Myocyte (in vitro differentiated cells): ENCODE results near the gene HOXB7. TPM values are rescaled to one million over a fixed set of nuclear protein-coding genes. Genes with fewer than 3 reads are reported as not detected.

Experiments
- DNase-seq: peaks from one replicate; pipeline ENCODE4 v3.0.0-alpha.2; 2012; ENCODE audit warnings: low read depth
- polyA plus RNA-seq: library from polyadenylated mRNA; unstranded; fragments of >200 nt; gene quantifications from one replicate; pipeline ENCODE4 v1.2.1, GENCODE V29; 2012; ENCODE audit warnings: missing spikeins
- total RNA-seq: library from RNA; depleted of rRNA; stranded (reverse); fragments of >200 nt; gene quantifications from 2 replicates; pipeline ENCODE4 v1.2.3, GENCODE V29; 2014

HOXB7 gene
- total RNA-seq = 27.8 and 30.4 TPM in 2 replicates
- 26.7 TPM for polyA plus RNA-seq

DNA sequence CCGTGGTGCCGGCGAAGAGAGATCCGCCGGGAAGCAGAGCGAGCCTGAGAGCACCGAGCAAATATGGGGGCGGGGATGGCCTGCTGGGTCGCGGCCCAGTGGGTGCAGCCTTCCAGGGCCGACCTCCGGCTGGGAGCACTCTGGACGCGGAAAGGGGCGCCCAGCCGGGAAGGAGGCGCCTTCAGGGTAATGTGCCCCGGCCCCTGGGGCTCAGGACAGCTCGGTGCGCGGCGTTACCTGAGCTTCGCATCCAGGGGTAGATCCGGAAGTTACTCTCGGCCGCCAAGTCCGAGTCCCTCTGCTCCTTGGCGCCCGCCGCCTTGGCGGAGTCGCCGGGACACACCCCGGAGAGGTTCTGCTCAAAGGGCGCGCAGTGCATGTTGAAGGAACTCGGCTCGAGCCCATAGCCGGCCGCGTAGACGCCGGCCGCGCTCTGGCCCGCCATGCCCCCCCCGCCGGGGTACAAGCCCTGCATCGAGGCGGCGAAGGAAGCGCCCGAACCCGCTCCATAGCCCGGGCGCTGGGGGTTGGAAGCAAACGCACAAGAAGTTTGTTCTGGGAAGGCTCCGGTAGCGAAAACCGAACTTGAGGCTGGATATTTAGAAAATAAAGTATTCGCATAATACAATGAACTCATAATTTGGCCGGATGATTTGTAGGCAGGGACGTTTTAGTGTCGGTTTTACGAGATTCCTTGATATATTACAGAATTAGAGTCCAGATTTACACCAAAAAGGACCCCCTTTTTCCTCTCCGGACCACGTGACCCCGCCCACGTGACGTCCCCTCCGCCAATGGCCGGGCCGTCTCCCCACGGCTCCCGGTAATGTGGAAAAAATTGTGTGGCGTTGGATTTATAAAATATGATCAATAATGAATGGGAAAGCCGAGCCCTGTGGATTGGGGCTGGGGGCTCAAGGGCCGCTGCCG, at the start of gene HOXB7:
Gene HOXB7 (minus strand): TSS at position 736 of the 930 bp plus-strand sequence. CDS start 99 bp downstream, at position 637.
- peak; percentile 85 for DNase-seq

DNA sequence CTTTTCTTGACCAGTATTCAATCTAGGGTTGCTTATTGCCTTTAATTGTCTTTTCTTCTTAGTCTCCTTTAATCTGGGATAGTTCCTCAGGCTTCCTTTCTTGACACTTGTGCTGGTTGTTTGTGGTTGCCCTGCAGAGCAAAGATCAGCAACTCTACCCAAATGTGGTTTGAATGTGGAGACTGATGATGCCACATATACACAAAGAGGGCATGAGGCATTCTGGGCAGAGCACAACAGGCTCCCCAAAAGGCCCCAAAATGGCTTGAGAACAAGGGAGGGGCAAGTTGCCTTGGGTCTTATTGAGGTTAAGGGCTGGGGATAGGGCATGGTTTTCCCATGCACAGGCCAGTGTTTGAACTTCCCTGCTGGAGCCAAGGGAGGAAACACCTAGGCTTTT, 45.1 kb upstream of the HOXB7 start:
- DNase-seq = peak; percentile 63

- DNase-seq = peak; percentile 58
These were observed 38.9 kb upstream of the HOXB7 start for GRCh38 chr17:48649741-48650140.

GRCh38 chr17:48647963-48648245, 37.1 kb upstream of the HOXB7 start:
- no peak for DNase-seq

- DNase-seq = no peak
These were observed 36.5 kb upstream of the HOXB7 start for GRCh38 chr17:48647103-48647962.

GRCh38 chr17:48646183-48647102, 35.6 kb upstream of the HOXB7 start:
- no peak for DNase-seq

GRCh38 chr17:48645639-48646182, 34.9 kb upstream of the HOXB7 start:
- DNase-seq = no peak

DNA sequence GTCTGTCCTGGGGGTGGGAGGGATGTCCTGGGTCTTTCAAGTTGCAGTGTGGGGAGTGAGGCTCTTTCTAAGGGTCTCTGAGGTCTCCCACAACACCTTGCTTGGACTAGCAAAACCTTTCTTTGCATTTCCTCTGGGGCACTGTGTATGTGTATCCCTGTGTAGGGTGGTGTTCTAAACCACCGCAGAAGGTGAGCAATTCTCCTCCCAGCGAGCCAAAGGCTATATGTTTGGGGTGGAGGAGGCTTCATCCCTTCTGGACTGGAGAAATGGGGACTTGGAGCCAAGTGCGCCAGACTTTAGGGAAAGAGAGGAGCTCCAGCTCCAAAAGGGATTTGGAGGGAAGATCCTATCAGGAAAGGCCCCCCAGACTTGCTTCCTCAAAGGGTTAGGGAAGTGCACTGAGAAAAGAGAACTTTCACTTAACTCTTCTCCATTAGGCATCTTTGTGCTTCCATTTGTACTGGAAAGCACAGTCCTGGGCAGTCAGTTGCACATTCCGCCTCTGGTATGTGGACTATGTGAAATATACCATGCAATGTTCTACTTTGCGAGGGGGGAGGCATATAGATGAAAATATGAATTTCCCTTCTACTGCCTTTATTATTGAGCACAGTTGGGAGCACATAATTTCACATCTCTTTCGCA, 34.2 kb upstream of the HOXB7 start:
- DNase-seq = no peak

DNA sequence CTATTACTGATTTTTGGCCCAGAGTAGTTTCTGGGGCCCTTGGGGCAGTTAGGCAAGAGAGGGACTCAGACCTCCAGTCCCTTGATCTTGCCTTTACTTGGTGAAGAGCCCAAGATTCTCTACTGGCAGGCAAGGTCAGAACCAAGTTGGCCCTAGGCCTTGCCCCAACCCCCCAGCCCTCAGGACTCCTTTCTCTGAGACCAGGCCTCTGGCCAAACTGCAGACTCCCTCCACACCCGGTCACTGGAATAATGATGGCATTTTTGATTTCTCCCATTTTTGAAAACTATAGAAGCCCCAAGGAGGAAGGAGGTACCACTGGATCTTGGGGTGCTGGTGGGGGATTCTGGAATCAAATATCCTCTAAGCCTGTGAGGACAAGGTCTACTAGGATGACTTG, 33.3 kb upstream of the HOXB7 start:
- DNase-seq = no peak

DNA sequence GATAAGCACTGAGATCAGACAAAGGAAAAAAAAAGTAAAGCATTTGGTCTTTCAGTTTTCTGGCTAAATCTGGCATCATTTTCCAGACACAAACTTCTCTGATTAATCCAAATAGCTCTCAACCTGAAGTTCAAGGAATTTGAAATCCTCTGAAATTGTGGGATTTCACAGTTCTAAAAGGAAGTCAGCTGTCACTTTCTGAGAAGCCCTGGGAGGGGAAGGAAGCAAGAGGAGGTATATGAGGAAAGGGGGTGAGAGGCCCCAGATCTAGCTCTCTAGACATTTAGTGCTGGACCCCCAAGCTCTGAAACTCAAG, 32.8 kb upstream of the HOXB7 start:
- no peak for DNase-seq

DNA sequence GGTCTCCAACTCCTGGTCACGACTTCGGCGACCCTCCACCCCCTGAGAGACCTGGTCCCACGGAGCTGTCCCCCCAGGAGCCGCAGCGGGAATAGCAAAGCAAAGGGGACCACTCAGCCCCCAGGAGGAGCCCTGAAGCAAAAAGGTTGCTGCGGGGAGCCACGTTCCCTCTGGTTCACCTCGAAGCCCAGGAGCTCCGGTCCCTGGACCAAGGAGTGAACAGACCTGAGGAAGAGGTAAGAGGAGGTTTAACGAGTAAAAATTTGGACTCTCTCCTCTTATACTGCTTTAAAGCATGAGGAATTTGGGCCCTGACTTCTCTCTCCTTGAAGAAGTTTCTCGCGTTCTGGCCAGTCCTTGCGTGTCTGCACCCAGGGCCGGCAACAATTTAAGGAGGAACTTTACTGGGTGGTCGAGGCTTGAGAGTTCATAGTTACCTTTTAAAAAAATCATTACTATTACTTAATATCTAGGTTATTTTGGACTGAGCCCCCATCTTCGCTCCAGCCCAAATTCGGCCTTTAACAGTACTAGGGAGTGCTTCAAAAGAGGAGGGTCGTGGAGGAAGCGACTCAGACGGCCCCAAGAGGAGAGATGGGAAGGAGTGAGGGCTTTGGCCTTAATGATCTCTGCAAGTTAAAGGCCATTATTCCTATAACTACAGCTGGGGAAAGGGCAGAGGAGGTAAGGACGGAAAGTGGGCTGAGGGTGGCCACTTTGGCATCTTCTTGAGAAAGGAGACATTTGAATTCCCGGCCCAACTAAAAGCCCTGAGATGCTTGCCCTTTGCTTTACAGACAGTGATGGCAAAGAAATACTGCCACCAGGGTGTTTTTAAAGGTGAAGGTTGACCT, 32.3 kb upstream of the HOXB7 start:
- no peak for DNase-seq

- no peak for DNase-seq
These were observed 31.4 kb upstream of the HOXB7 start for GRCh38 chr17:48642059-48642842.

- DNase-seq = no peak
These were observed 30.8 kb upstream of the HOXB7 start for GRCh38 chr17:48641541-48642058.

GRCh38 chr17:48640858-48641180, 30.0 kb upstream of the HOXB7 start:
- no peak for DNase-seq

- no peak for DNase-seq
These were observed 29.4 kb upstream of the HOXB7 start for GRCh38 chr17:48639982-48640857.

DNA sequence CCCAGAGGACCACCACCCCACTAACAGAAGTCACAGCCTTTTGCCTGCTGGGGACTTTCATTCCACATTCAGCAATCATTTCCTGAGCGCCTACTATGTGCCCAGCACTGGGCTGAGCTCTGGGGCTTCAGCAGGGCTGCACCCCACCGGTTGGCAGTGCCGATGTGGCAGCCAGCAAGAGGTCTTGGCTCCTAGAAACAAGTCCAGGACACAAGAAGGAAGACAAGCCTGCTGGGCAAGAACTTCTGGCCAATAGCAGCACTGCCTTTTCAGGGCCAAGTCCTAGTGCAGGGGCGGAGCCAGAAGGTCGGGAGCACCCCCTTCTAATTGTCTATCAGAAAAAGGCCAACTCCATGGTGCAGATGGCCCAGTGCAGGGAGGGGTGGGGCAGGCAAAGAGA, 28.3 kb upstream of the HOXB7 start:
- no peak for DNase-seq
